Gastrocnemius medialis (tissue), 4 donors: ENCODE results near the gene ZBTB16.

Experiments
- POLR2A ChIP-seq, 2 donors: fragments of 450-650 bp; IDR thresholded peaks; one replicate each; pipeline ENCODE4 v1.6.1; 2017; ENCODE audit warnings: antibody characterized with exemption in 2 of 2, mild to moderate bottlenecking in 2 of 2, moderate library complexity in 2 of 2
- TF ChIP-seq, protein P1 (sequence below), 5 experiments: fragments of 450-650 bp in 3 of 5; fragments of 200-600 bp in 2 of 5; sonication (generic) in 2 of 5; IDR thresholded peaks in 4 of 5; conservative IDR thresholded peaks in 1 of 5; 1 replicate in 4 of 5; 2 replicates in 1 of 5; pipeline ENCODE4 v1.5.1; 2016 to 2019; ENCODE audit warnings: antibody characterized with exemption in 5 of 5, mild to moderate bottlenecking in 3 of 5, moderate library complexity in 3 of 5

DNA sequence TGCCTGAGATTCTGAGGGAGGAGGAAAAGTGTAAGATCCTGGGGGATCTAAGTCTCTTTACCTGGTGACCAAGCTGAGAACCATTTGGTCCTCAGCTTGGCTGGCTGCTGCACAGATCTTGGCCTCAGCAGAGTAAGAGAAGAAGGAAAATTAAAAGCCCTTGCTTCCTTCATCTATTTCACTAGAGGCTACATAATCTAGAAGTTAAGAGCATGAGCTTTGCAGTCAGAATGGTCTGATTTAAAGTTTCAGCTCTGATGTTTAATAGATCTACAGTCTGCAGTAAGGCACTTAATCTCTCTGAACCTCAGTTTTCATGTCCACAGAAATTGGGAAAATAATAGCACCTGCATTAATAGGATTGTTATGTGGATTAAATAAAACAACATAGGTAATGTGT, 3.1 kb upstream of the ZBTB16 start:
- TF ChIP-seq, protein P1, sequence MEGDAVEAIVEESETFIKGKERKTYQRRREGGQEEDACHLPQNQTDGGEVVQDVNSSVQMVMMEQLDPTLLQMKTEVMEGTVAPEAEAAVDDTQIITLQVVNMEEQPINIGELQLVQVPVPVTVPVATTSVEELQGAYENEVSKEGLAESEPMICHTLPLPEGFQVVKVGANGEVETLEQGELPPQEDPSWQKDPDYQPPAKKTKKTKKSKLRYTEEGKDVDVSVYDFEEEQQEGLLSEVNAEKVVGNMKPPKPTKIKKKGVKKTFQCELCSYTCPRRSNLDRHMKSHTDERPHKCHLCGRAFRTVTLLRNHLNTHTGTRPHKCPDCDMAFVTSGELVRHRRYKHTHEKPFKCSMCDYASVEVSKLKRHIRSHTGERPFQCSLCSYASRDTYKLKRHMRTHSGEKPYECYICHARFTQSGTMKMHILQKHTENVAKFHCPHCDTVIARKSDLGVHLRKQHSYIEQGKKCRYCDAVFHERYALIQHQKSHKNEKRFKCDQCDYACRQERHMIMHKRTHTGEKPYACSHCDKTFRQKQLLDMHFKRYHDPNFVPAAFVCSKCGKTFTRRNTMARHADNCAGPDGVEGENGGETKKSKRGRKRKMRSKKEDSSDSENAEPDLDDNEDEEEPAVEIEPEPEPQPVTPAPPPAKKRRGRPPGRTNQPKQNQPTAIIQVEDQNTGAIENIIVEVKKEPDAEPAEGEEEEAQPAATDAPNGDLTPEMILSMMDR (IDR thresholded peaks at IDR 0.05 in 4 of 5, conservative IDR thresholded peaks at IDR 0.05 in 1 of 5), result no peak
- no peak for TF ChIP-seq POLR2A (IDR thresholded peaks at IDR 0.05)
